Gastrocnemius medialis (tissue), 4 donors: Measurements from ENCODE around the gene GJA9. TPM values are rescaled to one million over a fixed set of nuclear protein-coding genes. Genes with fewer than 3 reads are reported as not detected.

ENCODE experiments used
- ATAC-seq, 2 donors: fragments of 150-250 bp; one replicate each; pipeline ENCODE4 v1.9.1; 2016
- DNase-seq, 2 donors: peaks; one replicate each; pipeline ENCODE4 v3.0.0-alpha.2; 2019
- H3K27ac ChIP-seq, 4 donors: fragments of 200-600 bp; sonication (generic); 1 replicate in 1 of 4; 2 replicates in 3 of 4; pipeline ENCODE4 v1.5.1; 2016 to 2018; ENCODE audit warnings: mild to moderate bottlenecking in 2 of 4, moderate library complexity in 1 of 4
- H3K27me3 ChIP-seq, 3 donors: fragments of 200-600 bp; sonication (generic) in 2 of 3; 1 replicate in 1 of 3; 2 replicates in 2 of 3; pipeline versions ENCODE4 v1.5.1 to v1.6.0; 2016 to 2019; ENCODE audit warnings: mild to moderate bottlenecking in 1 of 3, moderate library complexity in 1 of 3
- H3K36me3 ChIP-seq, 2 donors: fragments of 200-600 bp; sonication (generic) in 1 of 2; one replicate each; pipeline ENCODE4 v1.5.1; 2017 to 2018
- H3K4me1 ChIP-seq, 2 donors: fragments of 200-600 bp; sonication (generic) in 1 of 2; one replicate each; pipeline ENCODE4 v1.5.1; 2016 to 2017; ENCODE audit warnings: mild to moderate bottlenecking in 2 of 2
- H3K4me3 ChIP-seq, 4 donors: fragments of 200-600 bp; sonication (generic) in 3 of 4; 1 replicate in 1 of 4; 2 replicates in 3 of 4; pipeline ENCODE4 v1.5.1; 2016 to 2019; ENCODE audit warnings: mild to moderate bottlenecking in 2 of 4
- H3K9me3 ChIP-seq, 3 donors: fragments of 200-600 bp; sonication (generic) in 2 of 3; 1 replicate in 1 of 3; 2 replicates in 2 of 3; pipeline ENCODE4 v1.5.1; 2016 to 2019
- CTCF ChIP-seq, 5 experiments: fragments of 450-650 bp in 3 of 5; fragments of 200-600 bp in 2 of 5; sonication (generic) in 2 of 5; IDR thresholded peaks in 4 of 5; conservative IDR thresholded peaks in 1 of 5; 1 replicate in 4 of 5; 2 replicates in 1 of 5; pipeline ENCODE4 v1.5.1; 2016 to 2019; ENCODE audit warnings: antibody characterized with exemption in 5 of 5, mild to moderate bottlenecking in 3 of 5, moderate library complexity in 3 of 5
- POLR2A ChIP-seq, 2 donors: fragments of 450-650 bp; IDR thresholded peaks; one replicate each; pipeline ENCODE4 v1.6.1; 2017; ENCODE audit warnings: antibody characterized with exemption in 2 of 2, mild to moderate bottlenecking in 2 of 2, moderate library complexity in 2 of 2
- in situ Hi-C, 4 donors: fragments of 200-750 bp; cut with MboI; loops; one replicate each; pipeline versions ENCODE4 v1.15.0 to v1.8.0; 2017; ENCODE audit warnings: low sequenced_read_pairs in 4 of 4
- intact Hi-C: fragments of 100-400 bp; cut with DNase I; formaldehyde crosslinking; loops from one replicate; pipeline ENCODE4 v1.15.1; 2023; ENCODE audit warnings: low total_unique reads
- total RNA-seq, 4 donors: library from RNA; depleted of rRNA; stranded (reverse); fragments of >200 nt; gene quantifications; one replicate each; pipeline versions ENCODE4 v1.1.0 to v1.2.3, GENCODE V29; 2016

GJA9 gene
- total RNA-seq, 4 donors from 2014 or later, result not detected

GRCh38 chr1:38872401-38873026, 8.9 kb downstream of the GJA9 start:
- intact Hi-C loops (loop anchor here (1.0 to 2.0 kb wide), 3 partner anchors 13 to 154 kb away; partner anchors contain the start of genes AKIRIN1, NDUFS5 and RRAGC), in situ Hi-C loops (loop anchor here in 3 of 4 donors (25.0 kb wide), 2 partner anchors 140 to 215 kb away; no protein-coding TSS in a partner anchor)
- Histone ChIP-seq H3K4me1 (peaks cover 24 to 25% of the 10 kb centered on the region in 2 donors), H3K27me3 (no peaks in the 10 kb centered on the region), H3K9me3 (no peaks in the 10 kb centered on the region), H3K36me3 (no peaks in the 10 kb centered on the region), H3K4me3 (peak overlapping the region; percentile 69 to 95 (median 73)), H3K27ac (peak overlapping the region; percentile 69 to 86 (median 77))
- DNase-seq (no peak), ATAC-seq (peak in 1 of 2 donors; percentile 4)
- no peak for TF ChIP-seq POLR2A (IDR thresholded peaks at IDR 0.05)
- no peak for TF ChIP-seq CTCF (IDR thresholded peaks at IDR 0.05 in 4 of 5, conservative IDR thresholded peaks at IDR 0.05 in 1 of 5)

- DNase-seq (no peak), ATAC-seq (no peak)
- TF ChIP-seq CTCF (IDR thresholded peaks at IDR 0.05 in 4 of 5, conservative IDR thresholded peaks at IDR 0.05 in 1 of 5) (no peak), POLR2A (IDR thresholded peaks at IDR 0.05) (no peak)
- Histone ChIP-seq H3K4me1 (peaks cover 24 to 25% of the 10 kb centered on the region in 2 donors), H3K9me3 (no peaks in the 10 kb centered on the region), H3K4me3 (no peak overlapping the region), H3K27me3 (no peaks in the 10 kb centered on the region), H3K36me3 (no peaks in the 10 kb centered on the region), H3K27ac (no peak overlapping the region)
- intact Hi-C loops (no loop called here), in situ Hi-C loops (loop anchor here in 3 of 4 donors (25.0 kb wide), 2 partner anchors 141 to 216 kb away; no protein-coding TSS in a partner anchor)
Measured at GRCh38 chr1:38870996-38871395, 10.4 kb downstream of the GJA9 start.

GRCh38 chr1:38867208-38867607, 14.2 kb downstream of the GJA9 start:
- no peaks in the 10 kb centered on the region for H3K9me3 ChIP-seq
- H3K36me3 ChIP-seq, result no peaks in the 10 kb centered on the region
- ATAC-seq, result no peak
- intact Hi-C loops, result no loop called here
- H3K27me3 ChIP-seq, result no peaks in the 10 kb centered on the region
- in situ Hi-C loops, result loop anchor here in 3 of 4 donors (10.0 to 25.0 kb wide), 3 partner anchors 128 to 220 kb away; partner anchors contain the start of gene AKIRIN1 (in 1 of the 3)
- no peak overlapping the region for H3K27ac ChIP-seq
- no peak overlapping the region for H3K4me3 ChIP-seq
- no peak for DNase-seq
- TF ChIP-seq POLR2A (IDR thresholded peaks at IDR 0.05), result no peak
- TF ChIP-seq CTCF (IDR thresholded peaks at IDR 0.05 in 4 of 5, conservative IDR thresholded peaks at IDR 0.05 in 1 of 5), result no peak
- H3K4me1 ChIP-seq, result peaks cover 24 to 28% of the 10 kb centered on the region in 2 donors

GRCh38 chr1:38865112-38865715, 16.2 kb downstream of the GJA9 start:
- Histone ChIP-seq H3K4me3 (no peak overlapping the region), H3K36me3 (no peaks in the 10 kb centered on the region), H3K4me1 (peaks cover 30 to 41% of the 10 kb centered on the region in 2 donors), H3K27me3 (no peaks in the 10 kb centered on the region), H3K27ac (no peak overlapping the region), H3K9me3 (no peaks in the 10 kb centered on the region)
- TF ChIP-seq POLR2A (IDR thresholded peaks at IDR 0.05) (no peak), CTCF (IDR thresholded peaks at IDR 0.05 in 4 of 5, conservative IDR thresholded peaks at IDR 0.05 in 1 of 5) (no peak)
- DNase-seq, result no peak
- no peak for ATAC-seq
- intact Hi-C loops, result no loop called here
- in situ Hi-C loops, result loop anchor here in 3 of 4 donors (10.0 to 25.0 kb wide), 3 partner anchors 130 to 222 kb away; partner anchors contain the start of gene AKIRIN1 (in 1 of the 3)
